Hematopoietic multipotent progenitor cell treated with erythropoietin and hydrocortisone succinate and interleukin-3 and kit ligand, for 4 days (in vitro differentiated cells): ENCODE measurements around the gene PLCL2.

Experiments used
- DNase-seq: peaks from one replicate; pipeline ENCODE4 v3.0.0-alpha.2; 2015

The PLCL2 gene

DNA sequence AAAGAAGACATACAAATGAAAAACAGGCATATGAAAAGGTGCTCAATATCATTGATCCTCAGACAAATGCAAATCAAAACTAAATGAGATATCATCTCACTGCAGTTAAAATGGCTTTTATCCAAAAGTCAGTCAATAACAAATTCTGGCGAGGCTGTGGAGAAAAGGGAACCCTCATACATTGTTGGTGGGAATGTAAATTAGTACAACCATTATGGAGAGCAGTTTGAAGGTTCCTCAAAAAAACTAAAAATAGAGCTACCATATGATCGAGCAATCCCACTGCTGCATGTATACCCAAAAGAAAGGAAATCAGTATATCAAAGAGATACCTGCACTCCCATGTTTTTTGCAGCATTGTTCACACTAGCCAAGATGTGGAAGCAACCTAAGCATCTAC, 165.8 kb downstream of the PLCL2 start:
- DNase-seq, result no peak

DNA sequence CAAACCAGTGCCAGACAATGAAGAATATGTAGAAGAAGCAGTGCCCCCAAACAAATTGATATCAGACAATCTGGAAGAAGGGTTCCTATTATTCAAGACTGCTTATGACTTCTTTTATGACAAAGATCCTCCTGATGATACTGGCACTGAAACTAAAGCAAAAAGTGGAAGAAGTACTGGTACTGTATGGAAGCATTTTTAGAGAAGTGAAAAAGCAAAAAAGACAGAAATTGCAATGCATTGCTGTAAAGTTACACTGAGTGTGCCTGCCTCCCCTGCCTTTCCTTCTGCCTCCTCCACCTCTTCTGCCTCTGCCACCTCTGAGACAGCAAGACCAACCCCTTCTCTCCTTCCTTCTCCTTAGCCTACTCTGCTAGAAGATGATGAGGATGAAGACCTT, 167.6 kb downstream of the PLCL2 start:
- no peak for DNase-seq

DNA sequence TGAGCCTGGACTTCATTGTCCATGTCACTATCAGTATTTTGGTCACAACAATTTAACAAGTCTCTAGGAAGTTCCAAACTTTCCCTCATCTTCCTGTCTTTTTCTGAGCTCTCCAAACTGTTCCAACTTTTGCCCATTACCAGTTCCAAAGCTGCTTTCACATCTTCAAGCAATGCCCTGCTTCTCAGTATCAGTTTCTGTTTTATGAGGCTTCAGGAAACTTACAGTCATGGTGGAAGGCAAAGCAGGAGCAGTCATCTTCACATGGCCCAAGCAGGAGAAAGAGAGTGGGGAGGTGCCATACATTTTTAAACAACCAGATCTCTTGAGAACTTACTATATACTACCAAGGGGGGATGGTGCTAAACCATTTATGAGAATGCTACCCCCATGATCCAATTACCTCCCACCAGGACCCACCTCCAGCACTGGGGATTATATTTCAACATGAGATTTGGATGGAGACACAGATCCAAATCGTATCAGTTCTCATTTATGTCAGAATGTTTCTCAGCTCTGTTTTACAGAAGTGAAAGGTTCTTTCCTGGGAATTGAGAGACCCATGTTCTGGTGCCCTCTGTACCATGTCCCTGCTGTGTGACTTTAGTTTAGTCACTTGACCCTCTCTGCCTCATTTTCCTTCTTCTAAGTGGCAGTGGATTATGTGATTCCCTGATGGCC, 169.7 kb downstream of the PLCL2 start:
- DNase-seq, result no peak

DNA sequence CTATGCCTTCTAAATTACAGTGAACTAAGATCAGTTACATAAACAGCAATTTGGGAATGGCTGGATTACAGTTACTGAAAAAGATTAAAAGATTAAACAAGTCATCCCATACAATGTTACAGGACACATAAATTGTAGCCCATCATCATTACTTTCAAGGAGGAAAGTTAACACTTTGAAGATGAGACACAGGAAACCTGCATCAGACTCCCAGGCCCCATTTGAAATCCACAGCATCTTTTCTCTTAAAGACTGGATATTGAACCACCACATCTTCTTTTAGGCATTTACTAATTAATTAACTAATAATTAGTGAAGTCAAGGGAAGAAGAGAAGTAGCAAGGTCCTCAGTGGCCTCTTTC, 170.2 kb downstream of the PLCL2 start:
- DNase-seq, result no peak

DNA sequence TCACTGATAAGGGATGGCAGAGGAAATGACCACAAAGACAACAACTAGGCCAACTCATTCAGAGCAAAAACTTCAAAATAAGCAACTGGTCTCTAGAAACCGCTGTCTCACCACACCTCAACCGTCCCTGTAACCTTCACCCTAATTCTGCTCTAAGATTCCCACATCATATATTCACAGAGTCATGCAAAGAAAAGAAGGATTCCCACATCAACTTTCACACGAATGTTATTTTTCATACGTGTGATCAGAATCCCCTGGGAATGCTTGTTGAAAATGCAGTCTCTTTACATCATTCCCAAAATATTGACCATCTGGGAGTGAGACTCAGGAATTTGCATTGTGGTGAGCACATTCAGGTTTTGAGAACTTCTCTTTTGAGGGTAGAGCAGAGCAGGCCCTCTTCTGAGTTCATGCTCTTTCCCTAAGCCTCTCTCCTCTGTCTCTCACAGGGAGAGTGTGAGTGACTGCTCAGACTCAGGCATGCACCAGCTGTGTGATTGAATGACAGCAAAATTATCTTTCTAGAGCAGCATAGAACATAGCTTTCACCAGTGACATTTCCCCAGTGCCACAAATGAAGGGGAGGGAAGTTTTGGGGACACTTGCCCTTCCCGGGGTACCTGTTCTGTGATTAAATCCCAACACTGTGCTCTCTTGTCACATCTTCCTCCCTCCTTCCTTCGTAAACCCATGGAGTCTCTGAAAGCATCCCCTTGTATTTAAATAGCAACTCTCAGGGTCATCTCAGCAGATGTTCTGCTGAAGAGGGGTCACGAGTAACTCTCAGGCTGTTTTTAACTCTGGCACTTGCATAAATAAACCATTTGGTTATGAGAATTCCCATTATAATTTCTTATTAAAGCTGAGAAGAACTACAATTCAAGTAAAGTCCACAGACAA, 170.9 kb downstream of the PLCL2 start:
- peak; percentile 25 for DNase-seq

DNA sequence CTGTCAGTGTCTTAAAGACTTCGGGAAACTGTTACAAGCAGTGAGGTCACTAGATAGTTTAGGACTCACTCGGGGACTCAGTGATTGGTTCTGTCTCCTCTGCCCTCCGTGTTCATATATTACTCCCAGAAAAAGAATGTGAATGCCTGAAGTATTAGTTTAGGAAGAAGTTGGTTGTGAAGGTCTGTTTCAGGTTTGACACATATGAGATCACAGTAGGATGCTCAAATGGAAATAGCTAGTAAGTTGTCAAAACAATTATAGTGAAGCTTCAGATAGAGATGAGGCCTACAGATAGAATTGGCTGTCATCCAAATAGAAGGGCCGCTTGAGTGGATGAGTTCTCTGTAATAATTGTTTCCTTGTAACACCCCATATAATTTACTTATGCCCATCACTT, 172.6 kb downstream of the PLCL2 start:
- peak; percentile 31 for DNase-seq

DNA sequence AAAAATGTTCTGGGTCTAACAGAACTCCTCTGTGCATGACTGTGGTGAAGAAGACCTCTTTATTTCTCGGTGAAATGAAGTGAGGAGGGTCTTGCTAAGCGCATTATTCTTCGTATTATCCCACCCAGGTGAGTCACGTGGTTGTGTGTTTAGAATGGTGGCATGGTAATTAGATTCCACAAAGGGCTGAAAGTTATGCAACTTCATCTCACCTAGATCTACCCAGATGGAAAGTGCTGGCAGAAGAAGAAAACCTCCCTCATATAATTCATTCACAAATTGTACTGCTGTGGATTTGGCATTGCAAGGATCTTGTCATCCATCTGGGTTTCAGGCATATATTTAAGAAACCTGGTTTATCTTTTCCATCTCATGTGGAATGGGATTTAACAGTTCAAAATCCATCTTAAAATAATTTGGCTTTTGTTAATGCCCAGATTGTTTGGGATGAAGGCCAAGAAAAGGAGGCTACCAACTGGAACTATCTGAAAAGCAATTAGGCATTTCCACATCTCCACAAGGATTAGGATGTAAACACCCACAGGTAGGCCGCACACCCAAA, 175.3 kb downstream of the PLCL2 start:
- no peak for DNase-seq

DNA sequence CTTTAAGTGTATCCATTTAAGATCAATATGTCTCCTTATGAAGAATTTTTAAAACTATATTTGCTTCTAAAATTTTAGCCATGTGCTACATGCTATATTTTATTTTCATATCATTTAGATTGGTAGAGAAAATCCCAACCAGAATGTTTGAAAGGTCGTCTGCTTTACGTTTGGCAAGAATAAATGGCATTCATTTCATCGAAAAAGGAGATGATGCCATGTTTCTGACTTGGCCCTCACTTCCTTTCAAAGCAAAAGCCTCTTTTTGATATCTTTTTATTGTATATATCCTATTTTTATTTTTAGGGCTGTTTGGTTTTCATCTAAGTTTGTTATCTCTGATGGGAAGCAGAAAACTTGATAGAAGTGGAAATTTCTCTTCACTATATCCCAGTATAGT, 176.2 kb downstream of the PLCL2 start:
- DNase-seq, result no peak

DNA sequence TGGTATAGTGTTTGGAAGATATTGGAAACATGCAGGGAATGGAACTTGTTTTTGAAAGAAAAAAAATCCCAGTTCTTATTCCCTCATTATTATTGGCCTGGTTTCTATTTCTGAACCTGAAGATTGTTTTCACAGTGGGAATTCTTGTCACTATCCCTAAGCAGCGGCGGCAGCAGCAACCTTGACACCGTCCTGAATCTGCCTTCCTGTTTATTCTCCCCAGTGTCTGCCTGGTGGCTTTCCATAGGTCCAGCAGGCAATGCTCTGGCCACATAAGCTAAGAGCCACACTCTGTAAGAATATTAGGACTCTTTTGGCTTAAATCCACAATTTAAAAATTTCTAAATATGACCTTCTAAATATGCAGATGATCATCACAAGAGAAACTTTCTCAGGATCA, 178.0 kb downstream of the PLCL2 start:
- no peak for DNase-seq

DNA sequence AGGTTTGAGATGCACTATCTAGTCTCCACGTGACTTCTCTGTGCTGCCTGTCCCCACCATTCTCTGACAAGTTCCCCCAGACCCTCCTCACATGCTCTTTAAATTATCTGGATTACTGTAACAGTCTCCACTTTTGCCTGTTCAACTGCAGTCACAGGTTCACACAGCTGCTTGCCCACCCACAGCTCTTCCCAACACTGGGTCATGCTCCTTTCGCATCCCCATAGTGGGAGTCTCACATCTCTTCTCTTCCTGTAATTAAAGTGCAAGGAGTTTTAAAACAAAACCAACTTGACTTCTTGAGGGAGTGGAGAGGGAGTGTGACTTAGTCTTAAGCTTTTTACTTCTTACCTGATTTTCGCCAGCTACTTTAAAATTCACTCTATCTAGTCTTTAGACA, 178.8 kb downstream of the PLCL2 start:
- no peak for DNase-seq

DNA sequence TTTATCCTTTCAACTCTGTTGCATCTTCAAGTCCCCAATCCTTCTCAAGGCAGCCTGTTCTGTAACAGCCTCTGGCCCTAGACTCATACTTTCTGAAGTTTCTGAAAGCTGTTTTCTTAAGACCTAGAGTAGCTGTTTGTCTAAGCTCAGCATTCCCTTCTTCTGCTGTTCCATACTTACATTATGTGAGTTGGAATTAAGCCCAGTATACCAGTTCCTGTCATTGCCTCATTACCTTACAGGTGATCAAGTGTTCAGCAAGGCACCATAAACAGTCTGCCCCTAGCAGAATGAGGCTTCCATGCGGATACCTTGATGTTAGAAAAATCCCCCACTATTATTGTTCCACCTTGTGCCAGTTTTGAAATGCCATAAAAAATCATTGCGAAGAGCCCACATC, 180.6 kb downstream of the PLCL2 start:
- no peak for DNase-seq

DNA sequence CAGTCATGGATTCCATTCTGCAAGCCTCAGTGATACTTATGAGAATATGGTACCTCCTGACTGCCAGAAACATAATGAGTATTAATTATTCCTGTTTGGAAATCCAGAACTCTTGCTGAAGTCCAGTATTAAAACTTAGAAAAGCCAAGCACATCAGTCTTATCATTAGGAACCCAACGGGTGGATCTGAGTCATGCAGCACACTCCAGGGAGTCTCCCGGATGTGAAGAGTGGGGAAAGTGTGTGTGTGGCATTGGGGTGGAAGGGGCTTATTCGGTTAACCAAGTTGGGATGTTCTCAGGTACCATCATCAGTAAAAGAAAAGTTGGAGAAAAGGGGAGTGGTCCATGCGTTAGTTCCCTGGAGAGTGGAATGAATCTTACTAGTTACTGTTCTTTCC, 181.1 kb downstream of the PLCL2 start:
- DNase-seq, result no peak

DNA sequence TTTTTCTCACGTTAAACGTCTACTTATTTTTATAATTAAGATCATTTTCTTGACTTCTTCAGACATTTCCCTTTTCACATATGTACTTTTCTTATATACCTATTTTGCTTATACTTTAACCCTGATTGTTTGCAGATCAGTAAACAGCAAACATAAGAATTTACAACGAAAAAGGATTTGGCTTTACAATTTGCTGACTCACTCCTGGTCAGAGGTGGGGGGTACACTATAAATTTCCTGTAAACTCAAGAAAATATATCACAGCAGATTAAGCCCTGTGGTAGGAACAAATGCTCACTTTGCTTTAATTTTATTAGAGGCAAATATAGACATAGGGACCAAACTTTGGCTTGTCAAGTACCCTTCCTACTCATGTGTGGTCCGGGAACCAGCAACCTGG, 185.0 kb downstream of the PLCL2 start:
- no peak for DNase-seq

DNA sequence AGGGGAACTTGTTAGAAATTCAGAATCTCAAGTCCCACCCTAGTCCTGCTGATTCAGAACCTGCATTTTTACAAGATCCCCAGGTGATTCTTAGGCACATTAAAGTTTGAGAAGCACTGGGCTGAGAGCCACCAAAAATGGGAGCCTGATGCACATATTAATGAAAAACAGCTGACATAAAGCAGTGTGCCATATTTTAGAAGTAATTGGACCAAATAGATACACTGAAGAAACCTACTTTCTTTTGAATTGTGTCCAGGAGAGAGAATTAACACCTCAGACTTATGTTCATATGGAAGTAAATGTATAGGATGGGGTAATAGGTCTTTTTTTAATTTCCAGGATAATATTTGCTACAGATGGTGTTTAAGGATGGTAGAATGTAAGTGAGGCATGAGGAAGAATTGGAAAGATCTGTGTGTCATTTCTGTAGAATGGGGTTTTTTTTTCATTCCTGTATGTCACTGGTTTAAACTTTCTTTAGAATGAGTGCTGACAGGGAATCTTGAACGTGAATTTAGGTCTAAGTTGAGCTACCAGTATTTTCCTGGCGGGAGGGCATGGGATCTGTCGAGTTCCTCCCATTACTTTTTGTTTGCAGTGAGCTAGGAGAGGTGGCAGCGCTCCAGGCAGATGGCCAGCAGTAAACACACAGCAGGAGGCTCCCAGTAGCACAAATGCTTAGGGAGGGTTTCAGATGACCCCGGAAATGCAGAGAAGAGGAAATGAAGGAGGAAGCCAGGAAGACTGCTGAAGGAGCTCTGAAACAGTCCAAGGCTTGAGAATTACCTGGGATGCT, 185.6 kb downstream of the PLCL2 start:
- no peak for DNase-seq

DNA sequence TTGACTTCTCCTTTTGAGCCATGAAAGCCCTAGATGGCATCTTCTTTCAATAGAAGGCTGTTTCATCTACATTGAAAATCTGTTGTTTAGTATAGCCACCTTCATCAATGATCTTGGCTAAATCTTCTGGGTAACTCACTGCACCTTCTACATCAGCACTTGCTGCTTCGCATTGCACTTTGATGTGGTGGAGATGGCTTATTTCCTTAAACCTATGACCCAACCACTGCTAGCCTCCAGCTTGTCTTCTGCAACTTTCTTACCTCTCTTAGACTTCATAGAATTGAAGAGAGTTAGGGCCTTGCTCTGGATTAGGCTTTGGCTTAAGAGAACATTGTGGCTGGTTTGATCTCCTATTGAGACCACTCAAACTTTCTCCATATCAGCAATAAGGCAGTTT, 189.8 kb downstream of the PLCL2 start:
- no peak for DNase-seq

DNA sequence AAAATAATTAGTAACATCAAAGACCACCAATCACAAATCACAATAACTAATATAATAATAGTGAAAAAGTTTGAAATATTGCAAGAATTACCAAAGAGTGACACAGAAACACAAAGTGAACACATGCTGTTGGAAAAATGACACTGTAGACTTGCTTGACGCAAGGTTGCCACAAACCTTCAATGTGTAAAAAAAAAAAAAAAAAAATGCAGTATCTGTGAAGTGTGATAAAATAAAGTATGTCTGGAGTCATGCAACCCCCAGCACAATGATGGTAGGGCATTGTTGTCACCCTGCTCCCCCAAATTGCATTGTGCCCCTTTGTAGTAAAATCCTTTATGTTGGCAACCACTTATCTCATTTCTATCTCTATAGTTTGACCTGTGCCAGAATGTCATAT, 190.6 kb downstream of the PLCL2 start:
- DNase-seq, result no peak

DNA sequence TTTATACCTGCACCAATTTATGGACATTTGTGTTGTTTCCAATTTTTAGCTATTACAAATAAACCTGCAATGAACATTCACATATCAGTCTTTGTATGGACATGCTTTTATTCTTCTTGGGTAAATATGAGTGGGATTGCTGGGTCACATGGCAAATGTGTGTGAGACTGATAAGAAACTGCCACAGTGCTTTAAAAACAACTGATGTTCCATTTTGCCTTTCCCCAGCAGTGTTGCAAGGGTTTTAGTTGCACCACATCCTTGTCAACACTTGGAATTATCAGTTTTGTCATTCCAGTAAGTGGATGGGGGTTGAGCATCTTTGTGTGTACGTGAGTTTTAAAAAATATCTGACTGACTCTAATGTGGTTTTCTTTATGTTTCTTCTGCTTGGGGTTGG, 191.2 kb downstream of the PLCL2 start:
- DNase-seq, result peak; percentile 51

DNA sequence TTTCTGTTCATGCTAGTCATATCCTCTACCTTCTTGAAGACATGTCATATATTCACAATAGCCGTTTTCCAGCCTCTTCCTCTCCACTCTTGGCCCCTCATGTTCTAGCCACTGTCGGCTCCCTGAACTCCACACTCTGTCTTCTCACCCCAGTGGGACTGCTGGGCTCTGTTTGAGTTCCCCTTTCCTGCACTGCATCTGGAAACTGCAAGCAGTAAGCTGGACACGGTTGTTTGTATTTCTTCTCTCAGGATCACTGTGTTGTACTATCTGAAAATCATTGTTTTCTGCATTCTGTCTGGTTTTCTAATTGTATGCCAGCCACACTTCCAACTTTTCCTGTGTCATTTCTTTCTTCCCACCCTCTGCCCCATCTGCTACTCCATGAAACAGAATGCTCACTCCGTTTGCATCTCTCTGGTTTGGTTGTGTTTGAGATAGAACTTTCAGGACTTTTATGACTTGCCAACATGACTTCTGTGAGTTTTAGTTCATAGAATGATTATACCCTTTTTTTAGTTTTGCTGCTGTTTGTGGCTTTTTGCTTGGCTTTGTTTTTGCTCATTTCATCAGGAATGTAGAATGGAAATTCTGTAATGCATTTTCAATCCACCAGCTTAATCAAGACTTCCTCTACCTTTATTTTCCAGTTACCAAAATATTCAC, 192.3 kb downstream of the PLCL2 start:
- peak; percentile 41 for DNase-seq

DNA sequence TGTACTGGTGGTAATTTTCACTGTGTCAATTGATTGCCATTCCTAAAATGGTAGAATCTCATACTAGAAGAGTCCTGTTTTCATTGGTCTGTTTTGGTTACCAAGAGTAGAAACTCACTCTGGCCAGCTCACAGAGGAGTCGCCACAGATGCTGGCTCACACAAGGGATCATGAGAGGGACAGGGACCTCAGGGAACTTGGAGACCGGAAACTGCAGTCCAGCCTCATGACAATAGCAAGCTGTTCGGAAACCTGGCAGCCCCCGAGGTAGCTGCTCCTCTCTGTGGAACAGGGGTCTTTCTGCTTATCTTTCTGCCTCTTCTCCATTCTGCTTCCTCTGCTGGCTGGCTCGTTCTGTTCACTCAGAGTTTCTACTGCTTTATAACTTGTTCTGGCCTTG, 192.9 kb downstream of the PLCL2 start:
- DNase-seq, result no peak

DNA sequence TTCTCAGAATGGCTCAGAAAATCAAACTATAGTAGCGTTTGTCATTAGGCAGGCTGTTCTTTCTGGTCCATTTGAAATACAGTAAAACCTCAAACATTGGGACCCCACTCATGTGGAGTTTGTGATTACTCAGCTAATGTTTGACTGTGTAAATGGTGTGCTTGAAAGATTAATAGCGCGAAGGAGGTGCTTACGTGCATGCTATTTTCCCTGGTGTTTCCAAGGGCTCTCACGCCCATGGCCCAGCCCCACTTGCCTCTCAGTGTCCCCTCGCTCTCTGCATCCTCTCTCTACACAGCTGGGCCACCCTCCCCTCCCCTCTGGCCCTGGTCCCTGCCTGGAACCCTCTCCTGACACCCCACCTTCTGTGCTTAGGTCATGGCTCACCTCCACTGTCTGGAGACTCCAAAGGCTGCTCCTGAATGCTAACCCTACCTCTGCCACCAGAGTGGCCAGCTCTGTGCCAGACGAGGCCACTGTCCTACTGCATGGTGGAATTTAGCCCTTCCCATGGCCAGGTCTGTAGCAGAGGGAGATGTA, 194.2 kb downstream of the PLCL2 start:
- no peak for DNase-seq

DNA sequence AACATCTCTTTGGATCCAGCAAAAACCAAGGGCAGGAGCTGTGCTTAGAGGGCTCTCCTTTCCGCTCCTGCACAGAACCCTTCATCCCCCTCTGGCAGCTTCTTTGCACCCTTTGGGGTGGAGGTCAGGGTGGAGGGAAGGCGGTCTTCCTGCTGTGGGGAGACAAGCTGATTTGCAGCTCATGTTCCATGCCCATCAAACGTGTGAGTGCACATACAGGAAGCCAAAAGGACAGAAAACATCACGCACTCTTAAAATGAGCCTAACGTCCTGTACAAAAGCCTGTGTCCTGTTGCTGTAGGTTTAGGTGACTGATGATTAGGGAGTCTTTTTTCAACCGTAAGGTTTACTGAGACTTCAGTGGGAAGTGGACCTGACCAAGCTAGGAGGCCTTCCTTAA, 195.2 kb downstream of the PLCL2 start:
- no peak for DNase-seq

DNA sequence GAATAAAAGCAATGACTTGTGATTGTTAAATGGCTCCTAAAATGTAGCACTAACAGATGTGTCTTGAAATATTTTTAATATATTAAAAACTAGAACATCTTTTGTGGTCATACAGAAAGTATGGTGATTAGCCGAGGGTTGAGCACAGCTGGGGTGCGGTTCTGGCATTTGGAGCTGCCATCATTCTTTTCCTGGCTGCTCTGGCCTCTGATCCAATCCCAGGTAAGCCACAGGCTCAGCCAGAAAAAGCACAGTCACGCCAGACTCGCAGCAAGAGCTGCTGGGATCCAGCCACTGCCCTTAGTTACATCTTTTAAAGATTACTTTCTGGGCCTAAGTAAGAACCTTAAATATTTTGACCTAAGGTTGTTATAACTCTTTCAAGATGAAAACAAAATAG, 196.8 kb downstream of the PLCL2 start:
- no peak for DNase-seq

DNA sequence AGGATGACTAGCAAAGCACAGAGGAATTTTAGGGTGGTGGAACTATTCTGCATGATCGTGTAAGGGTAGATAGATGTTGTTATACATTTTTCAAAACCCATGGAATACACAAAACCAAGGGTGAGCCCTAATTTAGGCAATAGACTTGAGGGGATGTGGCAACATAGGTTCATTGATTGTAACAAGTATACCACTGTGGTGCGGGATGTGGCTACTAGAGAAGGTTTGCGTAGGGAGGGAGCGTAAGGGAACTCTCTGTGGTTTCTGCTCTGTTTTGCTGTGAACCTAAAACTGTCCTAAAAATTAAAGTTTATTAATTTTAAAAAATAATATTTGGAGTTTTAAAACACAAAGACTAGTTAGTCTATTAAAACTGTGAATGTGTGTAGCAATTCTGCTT, 202.8 kb downstream of the PLCL2 start:
- no peak for DNase-seq
